HG02943 (cell line): ENCODE results near the gene RGS14.

ENCODE experiments used
- ATAC-seq: cut with Tn5 transposase; IDR thresholded peaks from one replicate; pipeline ENCODE4 v1.9.1; 2021; ENCODE audit warnings: mild to moderate bottlenecking, low read depth, moderate library complexity; ENCODE audit not compliant: unreplicated experiment

RGS14 gene

DNA sequence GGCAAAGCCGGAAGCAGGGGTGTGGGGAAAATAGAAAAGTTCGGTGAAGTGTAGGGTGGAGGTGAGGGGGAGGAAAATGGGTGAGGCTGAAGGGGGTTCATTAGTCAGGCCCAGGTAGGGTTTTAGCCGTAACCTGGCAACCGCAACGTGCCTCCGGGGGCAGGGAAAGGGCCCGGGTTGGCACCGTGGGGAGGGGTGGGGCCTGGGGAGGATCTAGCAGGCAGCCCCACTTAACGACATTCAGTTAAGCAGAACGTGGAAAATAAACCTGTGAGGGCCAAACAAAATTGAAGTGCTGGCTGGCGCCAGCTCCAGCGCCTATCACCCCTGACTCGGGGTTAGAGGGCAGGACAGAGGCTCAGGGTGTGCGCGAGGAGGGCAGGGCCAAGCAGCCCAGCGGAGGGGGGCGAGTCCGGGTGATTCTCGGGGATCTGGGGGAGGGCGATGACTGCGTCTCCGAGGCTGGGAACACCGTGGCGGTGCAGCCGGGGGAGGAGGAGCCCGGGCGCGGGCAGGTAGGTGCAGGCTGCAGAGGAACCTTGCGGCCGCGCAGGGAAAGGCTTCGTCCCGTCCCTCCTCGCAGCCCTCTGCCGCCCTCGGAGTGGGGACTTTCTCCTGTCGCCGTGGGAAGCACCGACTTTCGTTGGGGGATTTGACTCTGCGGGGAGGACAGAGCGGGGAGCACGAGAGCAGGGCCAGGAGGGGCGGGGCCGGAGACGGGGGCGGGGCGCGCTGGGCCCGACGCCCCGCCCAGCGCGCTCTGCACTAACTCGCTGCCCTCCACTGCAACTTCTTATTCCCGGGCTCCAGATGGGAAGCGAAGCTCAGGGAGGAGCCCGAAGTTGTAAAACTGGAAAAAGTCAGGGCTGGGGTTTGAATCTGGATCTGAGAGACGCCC is 5.1 kb downstream of the RGS14 start:
- no peak for ATAC-seq

- ATAC-seq, result no peak
Measured at GRCh38 chr5:177363565-177363964, 5.8 kb downstream of the RGS14 start.

- no peak for ATAC-seq
Measured at GRCh38 chr5:177364159-177364962, 6.6 kb downstream of the RGS14 start.

DNA sequence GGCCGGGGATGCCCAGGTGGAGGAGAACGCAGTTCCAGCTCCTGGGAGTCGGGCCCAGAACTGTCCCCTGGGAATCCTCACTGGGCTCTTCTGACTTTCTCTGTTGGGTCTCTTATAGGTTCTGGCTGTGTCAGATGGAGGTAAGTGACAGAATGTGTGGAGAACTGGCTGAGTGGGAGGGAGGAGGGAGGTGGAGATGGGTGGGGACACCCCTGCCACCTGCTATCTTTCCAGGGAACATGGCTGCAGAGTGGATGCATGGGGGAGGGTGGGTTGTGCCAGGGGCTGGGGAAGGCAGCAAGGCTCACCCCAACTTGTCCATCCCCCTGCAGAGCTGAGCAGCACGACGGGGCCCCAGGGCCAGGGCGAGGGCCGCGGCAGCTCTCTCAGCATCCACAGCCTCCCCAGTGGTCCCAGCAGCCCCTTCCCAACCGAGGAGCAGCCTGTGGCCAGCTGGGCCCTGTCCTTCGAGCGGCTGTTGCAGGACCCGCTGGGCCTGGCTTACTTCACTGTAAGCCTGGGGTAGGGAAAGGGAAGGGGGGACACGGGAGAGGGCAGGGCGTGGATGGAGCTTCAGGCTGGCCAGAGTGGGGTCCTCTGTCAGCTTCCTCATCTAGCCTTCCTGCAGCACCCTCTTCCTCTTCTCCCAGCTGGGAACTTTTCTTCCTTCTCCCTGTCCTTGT is 8.3 kb downstream of the RGS14 start:
- ATAC-seq, result no peak

- no peak for ATAC-seq
Measured at GRCh38 chr5:177366528-177367322, 9.0 kb downstream of the RGS14 start.

DNA sequence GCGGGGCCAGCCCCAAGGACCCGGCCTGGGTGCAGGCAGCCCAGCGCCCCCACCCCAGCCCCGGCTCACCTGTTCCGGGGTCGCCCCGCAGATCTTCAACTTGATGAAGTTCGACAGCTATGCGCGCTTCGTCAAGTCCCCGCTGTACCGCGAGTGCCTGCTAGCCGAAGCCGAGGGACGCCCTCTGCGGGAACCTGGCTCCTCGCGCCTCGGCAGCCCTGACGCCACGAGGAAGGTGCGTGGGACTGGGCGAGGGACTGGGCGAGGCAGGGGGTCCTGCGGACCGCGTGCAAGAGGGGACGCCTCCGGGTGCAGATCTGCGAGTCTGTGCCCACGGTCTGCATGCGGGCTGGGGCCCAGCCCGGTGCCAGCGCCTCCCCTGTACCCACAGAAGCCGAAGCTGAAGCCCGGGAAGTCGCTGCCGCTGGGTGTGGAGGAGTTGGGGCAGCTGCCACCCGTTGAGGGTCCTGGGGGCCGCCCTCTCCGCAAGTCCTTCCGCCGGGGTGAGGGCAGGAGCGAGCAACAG is 9.7 kb downstream of the RGS14 start:
- no peak for ATAC-seq

DNA sequence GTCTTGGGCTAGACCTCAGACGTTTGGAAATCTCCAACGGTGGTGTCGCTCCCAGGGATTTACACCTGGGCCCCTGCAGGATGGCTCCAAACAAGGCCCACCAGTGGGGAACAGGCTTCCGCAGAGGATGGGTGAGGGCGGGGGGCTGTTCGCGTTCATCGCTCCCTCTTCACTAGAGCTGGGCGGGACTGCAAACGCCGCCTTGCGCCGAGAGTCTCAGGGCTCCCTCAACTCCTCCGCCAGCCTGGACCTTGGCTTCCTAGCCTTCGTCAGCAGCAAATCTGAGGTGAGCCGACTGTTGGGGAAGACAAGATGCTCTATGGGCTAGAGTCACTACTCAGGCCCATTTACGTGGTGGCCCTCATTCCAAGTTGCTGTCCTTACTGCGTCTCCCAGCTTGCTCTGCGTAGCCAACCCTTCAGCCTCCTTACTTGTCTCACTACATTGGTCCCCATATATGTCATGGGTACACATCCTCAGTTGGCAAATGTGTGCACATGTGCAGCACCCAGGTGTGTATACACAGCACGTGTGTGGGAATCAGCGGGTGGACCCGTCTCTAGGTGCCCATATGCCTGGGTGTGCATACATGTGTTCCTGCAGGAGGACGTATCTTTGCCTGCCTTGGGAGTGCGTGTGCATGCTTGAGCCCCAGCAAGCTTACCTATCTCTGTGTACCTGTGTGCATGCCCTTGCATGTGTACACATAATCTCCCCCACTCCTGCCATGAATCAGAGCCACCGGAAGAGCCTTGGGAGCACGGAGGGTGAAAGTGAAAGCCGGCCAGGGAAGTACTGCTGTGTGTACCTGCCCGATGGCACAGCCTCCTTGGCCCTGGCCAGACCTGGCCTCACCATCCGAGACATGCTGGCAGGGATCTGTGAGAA is 10.5 kb downstream of the RGS14 start:
- ATAC-seq, result no peak

DNA sequence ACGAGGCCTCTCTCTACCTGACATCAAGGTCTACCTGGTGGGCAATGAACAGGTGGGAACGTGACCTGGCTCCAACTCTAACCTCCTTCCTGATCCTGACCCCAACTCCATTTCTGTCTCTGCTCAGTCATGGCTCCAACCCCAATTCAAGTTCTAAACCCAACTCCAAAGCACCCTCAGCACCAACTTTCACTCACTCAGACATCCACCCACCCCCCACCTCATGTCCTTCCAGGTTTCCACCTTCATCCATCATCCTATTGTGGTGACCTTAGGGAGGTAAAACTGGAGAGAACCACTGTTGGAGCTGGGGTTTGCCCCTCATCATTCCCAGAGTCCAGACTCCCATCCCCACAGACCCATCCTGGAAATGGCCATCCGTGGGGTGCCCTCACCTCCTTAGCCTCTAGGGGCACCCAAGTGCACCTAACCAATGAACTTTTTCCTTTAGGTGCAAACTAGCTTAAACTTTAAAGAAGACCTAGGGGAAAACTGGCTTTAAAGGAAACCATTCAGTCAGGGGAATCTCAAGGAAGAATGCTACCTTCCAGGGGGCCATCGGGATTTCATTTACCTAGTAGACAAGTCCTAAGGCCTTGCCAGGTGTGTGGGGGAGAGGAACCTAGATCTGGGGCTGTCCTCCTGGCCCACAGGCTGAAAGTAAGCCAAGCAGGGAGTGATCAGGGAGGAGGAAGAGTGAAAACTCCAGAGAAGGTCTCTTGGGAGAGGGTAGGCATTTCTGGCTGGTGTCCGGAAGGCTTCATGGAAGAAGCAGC is 11.3 kb downstream of the RGS14 start:
- ATAC-seq, result no peak

- ATAC-seq, result no peak
Measured at GRCh38 chr5:177369645-177370440, 12.1 kb downstream of the RGS14 start.

DNA sequence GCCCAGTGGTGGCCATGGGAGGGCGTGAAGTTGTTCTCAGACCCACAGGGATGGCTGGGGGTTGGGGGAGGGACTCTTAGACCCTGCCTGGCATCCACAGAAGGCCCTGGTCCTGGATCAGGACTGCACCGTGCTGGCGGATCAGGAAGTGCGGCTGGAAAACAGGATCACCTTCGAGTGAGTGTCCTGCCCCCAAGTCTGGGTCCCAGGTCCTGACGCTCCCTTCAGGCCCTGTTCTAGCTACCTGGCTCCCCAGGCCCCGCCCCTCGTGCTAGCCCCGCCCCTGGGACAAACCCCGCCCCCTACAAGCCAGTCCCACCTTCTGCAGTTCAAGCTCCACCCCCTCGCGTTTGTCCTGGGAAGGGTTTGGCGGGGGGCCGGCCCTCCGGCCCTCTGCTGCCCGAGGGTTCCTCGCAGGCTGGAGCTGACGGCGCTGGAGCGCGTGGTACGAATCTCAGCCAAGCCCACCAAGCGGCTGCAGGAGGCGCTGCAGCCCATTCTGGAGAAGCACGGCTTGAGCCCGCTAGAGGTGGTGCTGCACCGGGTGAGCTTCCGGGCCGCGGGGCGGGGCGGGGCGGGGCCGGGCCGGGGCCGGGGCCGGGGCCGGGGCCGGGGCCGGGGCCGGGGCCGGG is 12.9 kb downstream of the RGS14 start:
- ATAC-seq, result no peak

DNA sequence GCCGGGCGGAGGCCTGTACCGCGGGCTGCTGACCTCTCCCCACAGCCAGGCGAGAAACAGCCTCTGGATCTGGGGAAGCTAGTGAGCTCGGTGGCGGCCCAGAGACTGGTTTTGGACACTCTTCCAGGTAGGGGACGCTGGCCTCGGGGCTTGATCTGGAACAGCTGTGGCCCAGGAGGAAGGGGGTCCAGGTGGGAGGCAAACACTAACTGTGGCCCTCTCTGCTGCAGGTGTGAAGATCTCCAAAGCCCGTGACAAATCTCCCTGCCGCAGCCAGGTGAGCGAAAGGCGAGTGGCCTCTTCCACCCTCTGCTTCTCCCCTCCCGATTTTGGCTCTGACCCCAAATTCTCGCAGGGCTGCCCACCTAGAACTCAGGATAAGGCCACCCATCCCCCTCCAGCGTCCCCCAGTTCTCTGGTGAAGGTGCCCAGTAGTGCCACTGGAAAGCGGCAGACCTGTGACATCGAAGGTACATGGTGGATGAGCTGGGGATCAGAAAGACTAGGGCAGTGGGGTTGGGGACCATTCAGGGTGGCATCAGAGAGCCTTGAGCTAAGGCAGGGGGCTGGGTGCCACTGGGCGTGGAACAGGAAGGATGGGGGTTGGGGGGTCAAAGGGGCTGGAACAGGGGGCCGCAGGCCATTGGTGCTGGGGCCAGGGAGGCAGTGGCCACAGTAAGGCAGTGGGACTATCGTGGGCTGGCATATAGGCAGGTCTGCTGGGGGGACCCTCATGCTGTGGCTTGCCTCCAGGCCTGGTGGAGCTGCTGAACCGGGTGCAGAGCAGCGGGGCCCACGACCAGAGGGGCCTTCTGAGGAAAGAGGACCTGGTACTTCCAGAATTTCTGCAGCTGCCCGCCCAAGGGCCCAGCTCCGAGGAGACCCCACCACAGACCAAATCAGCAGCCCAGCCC is 13.7 kb downstream of the RGS14 start:
- ATAC-seq, result no peak

- no peak for ATAC-seq
Measured at GRCh38 chr5:177372034-177372896, 14.5 kb downstream of the RGS14 start.

GRCh38 chr5:177372910-177373309 is 15.2 kb downstream of the RGS14 start:
- ATAC-seq, result no peak

DNA sequence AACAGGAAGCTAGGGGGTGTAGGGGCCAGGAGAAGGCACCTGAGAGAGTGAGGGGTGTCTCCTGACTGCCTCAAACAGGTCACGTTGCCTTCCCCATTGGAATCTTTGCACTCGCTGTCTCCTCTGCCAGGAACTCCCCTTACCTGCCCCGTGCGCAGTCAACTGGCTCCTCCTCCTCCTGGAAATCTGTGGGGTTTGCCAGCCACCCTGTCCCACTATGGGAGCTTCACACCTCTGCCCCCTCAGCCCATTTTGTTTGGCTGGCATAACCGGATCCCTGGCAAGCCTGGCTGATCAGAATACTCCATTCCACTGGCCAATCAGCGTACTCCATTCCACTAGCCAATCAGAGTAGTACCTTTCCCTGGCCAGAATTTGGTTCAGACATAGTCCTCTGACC is 16.1 kb downstream of the RGS14 start:
- ATAC-seq, result no peak

- no peak for ATAC-seq
Measured at GRCh38 chr5:177374211-177374610, 16.5 kb downstream of the RGS14 start.
